GM21360 (cell line): ENCODE results near the gene LDB2.

Experiments used
- ATAC-seq: cut with Tn5 transposase; IDR thresholded peaks from one replicate; pipeline ENCODE4 v1.9.1; 2021; ENCODE audit warnings: mild to moderate bottlenecking, moderate library complexity; ENCODE audit not compliant: unreplicated experiment

The LDB2 gene

DNA sequence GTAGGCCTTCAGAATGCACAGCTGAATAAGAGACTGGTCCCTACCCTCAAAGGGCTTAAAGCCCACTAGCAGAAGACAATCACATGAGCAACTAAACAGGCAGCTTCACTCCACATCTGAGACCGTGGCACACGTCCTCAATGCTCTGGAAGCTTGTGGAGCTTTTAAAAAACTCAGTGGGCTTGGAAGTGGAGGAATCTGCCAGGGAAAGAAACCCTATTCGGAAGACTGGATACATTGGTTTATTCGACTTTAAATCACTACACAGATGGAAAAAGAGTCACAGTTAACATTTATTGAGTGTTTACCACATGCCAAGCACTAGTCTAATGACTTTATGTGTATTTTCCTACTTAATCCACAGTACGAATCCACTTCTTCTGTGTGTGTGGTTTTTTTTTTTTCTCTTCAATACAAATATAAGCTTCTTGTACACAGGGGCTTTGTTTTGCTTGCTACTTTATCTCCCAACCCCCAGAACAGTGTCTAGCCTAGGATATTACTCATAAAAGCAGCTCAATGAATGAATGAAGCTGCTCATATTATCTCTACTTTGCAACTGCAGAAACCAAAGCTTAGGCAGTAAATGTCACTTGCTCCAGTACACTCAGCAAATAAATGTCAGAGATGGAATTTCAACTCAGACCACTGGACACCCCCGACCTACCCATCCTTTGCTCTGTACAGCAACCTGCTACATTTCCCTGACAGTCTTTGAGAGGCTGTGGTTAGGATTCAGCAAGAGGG, 137.7 kb downstream of the LDB2 start:
- ATAC-seq: no peak

DNA sequence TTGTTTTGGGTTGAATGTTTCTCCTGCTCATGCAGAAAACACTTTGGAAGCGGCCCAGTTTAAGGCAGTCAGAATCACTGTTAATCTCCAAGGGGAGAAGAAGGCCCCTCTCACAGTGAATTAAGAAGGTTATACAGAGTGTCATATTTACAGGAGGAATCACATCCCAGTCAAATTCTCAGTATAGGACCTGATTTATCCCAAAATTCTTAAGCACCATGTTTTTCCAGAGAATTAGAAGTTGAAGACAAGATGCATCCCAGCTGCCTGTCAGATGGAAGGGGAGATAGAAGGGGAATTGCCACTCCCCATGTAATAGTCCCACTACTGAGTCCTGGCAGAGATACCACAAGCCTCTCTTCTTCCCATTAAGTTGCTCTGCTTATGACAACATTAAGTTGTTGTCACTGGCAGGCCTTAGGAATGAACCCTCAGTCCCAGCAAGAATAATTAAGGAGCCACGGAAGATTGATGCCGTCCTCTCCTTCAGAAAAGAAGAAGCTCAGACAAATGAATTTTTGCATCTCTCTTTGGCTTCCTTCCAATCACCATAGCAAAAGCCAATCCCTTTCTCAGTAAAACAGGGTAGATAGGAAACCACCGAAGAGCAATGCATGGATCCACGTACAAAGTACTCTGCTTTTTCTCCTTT, 138.4 kb downstream of the LDB2 start:
- no peak for ATAC-seq

- no peak for ATAC-seq
These were observed 139.6 kb downstream of the LDB2 start for GRCh38 chr4:16758816-16759215.

- ATAC-seq: no peak
These were observed 140.2 kb downstream of the LDB2 start for GRCh38 chr4:16758255-16758654.

DNA sequence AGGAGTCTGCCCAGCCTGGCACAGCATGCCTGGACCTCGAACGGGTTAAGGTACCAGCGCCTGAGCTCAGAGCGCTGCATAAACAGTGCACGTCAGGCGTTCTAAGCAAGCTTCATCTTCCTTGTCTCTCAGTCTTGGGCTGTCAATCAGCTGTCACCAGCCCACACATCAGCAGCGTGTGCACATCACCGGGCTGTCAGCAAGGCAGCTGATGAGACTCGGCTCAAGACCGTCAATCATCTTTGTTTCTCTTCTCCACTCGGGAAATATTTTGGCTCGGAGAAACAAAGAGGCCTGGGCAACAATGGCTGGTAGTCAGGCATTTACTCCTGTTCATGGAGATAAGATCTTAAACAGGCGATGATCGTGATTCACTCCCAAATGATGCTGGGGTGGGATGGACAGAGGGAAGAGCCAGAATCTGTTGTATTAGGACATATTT, 141.3 kb downstream of the LDB2 start:
- ATAC-seq: no peak

DNA sequence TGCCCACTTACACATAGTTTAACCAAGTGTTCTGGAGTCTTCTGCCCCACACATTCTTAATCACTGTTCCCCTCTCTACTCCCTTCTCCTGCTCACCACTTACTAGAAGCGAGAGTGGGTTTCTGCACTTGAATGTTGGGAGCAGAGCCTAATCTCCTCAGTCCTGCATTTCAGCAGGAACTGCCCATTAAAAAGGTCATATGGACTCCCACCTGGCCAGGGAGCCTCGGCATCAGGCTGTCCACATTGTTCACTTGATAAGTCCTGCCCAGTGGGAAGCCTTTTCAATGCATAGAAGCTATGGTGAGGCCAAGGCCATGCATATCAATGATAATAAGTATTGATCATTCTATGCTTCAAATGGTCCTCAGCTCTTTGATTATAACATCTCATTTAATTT, 144.3 kb downstream of the LDB2 start:
- ATAC-seq: no peak

GRCh38 chr4:16752150-16752549, 146.3 kb downstream of the LDB2 start:
- ATAC-seq: no peak

DNA sequence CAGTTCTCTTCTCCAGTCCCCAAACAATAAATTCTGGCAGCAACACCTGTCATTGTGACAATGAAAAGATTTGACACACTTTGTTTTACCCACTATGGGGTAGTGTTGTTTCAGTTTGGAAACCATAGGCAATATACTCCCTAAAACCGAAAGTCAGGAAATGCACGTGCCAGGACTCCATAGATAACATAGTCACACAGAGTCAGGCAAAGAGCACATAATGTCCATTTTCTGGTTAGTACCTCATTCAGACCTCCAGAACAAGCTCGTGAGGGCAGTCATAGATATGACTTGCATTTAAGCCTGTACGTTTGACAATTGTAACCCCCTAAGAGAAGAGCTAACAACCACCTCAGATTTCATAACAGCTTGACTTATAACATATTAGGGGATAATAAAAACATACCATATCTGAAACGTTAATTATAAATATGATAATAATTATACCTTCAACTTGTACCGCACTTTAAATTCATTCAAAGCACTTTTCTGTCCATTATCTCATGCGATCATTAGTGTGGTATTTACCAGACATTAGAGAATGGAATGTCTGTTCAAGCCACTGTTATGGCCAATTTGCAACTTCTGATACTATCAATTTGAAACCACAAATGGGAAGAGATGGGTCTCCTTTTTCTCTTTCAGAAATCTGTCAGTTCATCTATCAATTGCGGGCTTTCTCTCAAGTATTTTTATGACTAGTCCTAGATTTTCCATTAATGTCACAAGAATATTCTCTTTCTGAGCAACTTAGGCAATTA, 147.4 kb downstream of the LDB2 start:
- ATAC-seq: no peak

GRCh38 chr4:16750216-16750615, 148.2 kb downstream of the LDB2 start:
- no peak for ATAC-seq

- no peak for ATAC-seq
These were observed 152.6 kb downstream of the LDB2 start for GRCh38 chr4:16745887-16746286.

- no peak for ATAC-seq
These were observed 153.3 kb downstream of the LDB2 start for GRCh38 chr4:16745009-16745635.

DNA sequence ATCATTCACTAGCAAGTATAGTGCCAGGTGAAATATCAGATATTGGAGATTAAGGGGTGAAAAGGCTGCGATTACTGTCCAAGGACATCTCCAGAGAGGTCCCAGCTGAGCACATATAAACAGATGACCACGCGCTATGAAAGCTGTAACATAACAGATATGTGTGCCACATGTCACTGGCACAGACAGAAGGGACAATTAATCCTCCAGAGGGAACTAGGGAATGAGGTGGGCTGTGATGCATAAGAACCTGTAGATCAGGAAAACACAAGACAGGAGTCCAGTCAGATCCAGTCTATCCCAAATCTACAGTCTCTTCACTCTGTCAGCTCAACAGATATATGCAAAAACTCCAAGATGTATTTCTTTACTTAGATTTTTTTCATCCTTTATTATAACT, 157.2 kb downstream of the LDB2 start:
- no peak for ATAC-seq

- no peak for ATAC-seq
These were observed 158.3 kb downstream of the LDB2 start for GRCh38 chr4:16739997-16740624.

DNA sequence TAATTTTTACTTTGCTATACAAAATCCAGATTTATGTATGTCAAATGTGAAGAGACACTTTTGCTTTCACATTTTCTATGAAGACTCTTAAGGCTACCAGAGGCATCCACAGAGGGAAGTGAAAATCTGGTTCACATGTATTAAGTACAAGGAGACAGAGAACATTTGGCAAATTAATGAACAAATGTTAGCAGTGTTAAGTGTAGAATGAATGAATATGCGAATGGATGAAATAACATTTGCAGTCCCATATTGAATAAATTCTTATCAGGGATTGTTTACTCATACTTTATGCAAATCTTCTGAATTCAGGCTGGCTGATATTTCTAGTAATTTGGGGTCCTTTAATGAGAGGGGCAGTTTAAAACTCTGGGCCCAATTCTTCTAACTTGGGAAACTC, 159.9 kb downstream of the LDB2 start:
- ATAC-seq: no peak

GRCh38 chr4:16733509-16733908, 164.9 kb downstream of the LDB2 start:
- no peak for ATAC-seq

GRCh38 chr4:16732741-16733140, 165.7 kb downstream of the LDB2 start:
- no peak for ATAC-seq

GRCh38 chr4:16731776-16732380, 166.6 kb downstream of the LDB2 start:
- no peak for ATAC-seq

DNA sequence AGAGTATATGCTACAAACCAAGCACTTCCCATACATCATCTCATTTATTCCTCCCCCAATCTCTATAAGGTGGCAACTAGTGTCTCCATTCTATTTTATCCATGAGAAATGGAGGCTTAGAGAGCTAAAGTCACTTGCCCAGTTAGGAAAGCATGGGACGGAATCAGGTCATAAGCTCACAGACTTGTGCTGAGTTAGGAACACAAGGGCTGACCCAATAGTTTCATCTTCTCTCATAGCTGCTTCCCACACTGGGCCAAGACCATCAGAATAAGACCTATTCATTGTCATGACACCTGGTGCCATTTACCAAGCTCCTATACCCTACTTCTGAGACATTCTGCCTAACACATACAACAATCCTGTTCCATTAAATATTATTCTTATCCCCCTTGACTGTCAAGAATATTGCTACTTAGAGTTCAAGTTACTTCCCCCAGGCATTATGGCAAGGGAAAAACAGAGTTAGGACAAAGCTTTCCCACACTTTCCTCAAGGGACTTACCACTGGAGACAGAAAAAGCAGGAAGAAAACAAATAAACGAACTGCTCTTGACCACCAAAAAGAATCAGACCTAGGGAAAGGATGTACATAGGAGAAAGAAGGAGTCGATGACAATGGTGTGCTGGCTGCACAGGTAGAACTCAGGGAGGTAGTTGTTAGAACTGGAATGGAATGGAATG, 167.8 kb downstream of the LDB2 start:
- ATAC-seq: no peak

DNA sequence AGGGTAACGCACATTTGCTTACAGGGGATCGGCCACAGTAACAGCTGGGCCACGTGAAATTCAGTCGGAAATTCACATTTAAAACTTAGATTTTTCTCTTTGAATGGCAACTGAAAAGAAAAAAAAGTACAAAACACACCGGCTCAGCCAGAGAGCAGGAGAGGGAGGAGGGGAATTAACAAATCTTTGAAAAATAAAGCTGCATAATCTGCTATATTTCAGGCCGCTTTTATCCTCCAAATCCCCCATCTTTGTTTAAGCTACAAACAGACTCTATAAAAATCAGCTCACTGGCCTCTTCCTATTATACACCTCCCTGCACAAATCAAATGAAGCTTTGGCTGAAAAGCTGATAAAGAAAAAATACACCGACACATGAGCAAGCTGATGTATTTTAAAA, 169.1 kb downstream of the LDB2 start:
- ATAC-seq: no peak

DNA sequence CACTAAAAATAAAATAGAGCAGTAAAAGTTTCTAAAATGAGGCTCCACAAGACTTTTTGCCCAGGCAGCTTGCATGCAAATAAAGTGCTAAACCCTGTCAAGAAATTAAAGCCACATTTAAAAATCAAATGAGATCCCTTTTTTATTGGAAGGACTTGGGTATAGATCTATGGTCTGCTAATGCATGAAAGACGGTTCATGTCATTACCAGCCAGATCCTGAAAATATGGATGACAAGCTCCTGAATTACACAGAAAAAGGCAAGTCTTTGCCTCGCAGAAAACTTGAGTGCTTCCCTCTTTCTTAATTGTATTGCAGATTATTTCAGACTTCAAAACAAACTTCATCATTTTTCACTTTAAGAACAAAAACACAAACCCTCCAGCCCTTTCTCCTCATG, 169.6 kb downstream of the LDB2 start:
- no peak for ATAC-seq
